Thoracic aorta (tissue), 2 donors: ENCODE data around the gene PLA2G4F. TPM values are rescaled to one million over a fixed set of nuclear protein-coding genes. Genes with fewer than 3 reads are reported as not detected.

Experiments used
- ATAC-seq: fragments of 150-250 bp; one replicate; pipeline ENCODE4 v1.8.0; 2017; ENCODE audit warnings: low read depth; ENCODE audit not compliant: insufficient number of reproducible peaks, low FRiP score
- DNase-seq: peaks from one replicate; pipeline ENCODE4 v3.0.0-alpha.2; 2020; ENCODE audit warnings: low spot score
- H3K27ac ChIP-seq, 2 donors: fragments of 200-600 bp; sonication (generic); 1 replicate in 1 of 2; 2 replicates in 1 of 2; pipeline ENCODE4 v1.5.1; 2016; ENCODE audit warnings: mild to moderate bottlenecking in 2 of 2, moderate library complexity in 2 of 2
- H3K27me3 ChIP-seq: fragments of 200-600 bp; sonication (generic); replicated peaks from 2 replicates; pipeline ENCODE4 v1.6.0; 2016; ENCODE audit warnings: mild to moderate bottlenecking; ENCODE audit not compliant: insufficient read depth
- H3K36me3 ChIP-seq: fragments of 200-600 bp; sonication (generic); one replicate; pipeline ENCODE4 v1.5.1; 2016
- H3K4me1 ChIP-seq, 2 donors: fragments of 200-600 bp; sonication (generic); 1 replicate in 1 of 2; 2 replicates in 1 of 2; pipeline versions ENCODE4 v1.5.1 to v1.6.0; 2016; ENCODE audit warnings: low read depth in 2 of 2, mild to moderate bottlenecking in 1 of 2; ENCODE audit not compliant: control insufficient read depth in 1 of 2
- H3K4me3 ChIP-seq: fragments of 200-600 bp; sonication (generic); 2 replicates; pipeline ENCODE4 v1.5.1; 2016; ENCODE audit warnings: mild to moderate bottlenecking
- H3K9me3 ChIP-seq: fragments of 200-600 bp; sonication (generic); 2 replicates; pipeline ENCODE4 v1.5.1; 2016
- CTCF ChIP-seq: fragments of 200-600 bp; sonication (generic); IDR thresholded peaks from one replicate; pipeline ENCODE4 v1.5.1; 2019; ENCODE audit warnings: antibody characterized with exemption
- total RNA-seq, 2 donors: library from RNA; depleted of rRNA; stranded (reverse); fragments of >200 nt; gene quantifications; one replicate each; pipeline versions ENCODE4 v1.1.0 to v1.2.3, GENCODE V29; 2016

PLA2G4F gene
- total RNA-seq, 2 donors from 2014 or later, result 0.27 to 0.78 TPM

- H3K27ac ChIP-seq, result no peak overlapping the region
- no peak overlapping the region for H3K4me3 ChIP-seq
- no peaks in the 10 kb centered on the region for H3K27me3 ChIP-seq
- H3K4me1 ChIP-seq, result no peaks in the 10 kb centered on the region
- ATAC-seq (no peak), DNase-seq (no peak)
- H3K9me3 ChIP-seq, result no peaks in the 10 kb centered on the region
- TF ChIP-seq CTCF, result no peak
- H3K36me3 ChIP-seq, result no peaks in the 10 kb centered on the region
These were observed 16.8 kb downstream of the PLA2G4F start for GRCh38 chr15:42139596-42139995.

DNA sequence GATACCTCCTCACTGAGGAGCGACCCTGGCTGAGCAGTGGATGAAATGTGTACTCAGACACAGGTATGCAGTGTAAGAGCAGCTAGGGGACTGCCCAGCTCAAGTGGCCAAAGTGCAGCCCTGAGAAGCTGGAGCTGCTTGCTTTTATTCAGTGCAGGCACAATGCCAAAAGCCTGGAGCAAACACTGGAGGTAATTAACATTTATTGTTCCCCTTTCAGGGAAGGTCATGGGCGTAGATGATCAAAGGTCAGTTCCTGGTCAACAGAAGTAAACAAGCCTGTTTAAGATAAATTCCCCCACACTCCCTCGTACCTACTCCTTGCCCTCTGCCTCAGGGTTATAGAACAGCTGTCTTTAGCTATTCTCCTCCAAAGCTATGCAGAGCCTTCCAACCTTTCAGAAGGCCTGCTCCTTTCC is 17.5 kb downstream of the PLA2G4F start:
- no peaks in the 10 kb centered on the region for H3K4me1 ChIP-seq
- ATAC-seq (no peak), DNase-seq (no peak)
- no peaks in the 10 kb centered on the region for H3K36me3 ChIP-seq
- H3K27ac ChIP-seq, result no peak overlapping the region
- no peak overlapping the region for H3K4me3 ChIP-seq
- TF ChIP-seq CTCF, result no peak
- H3K9me3 ChIP-seq, result no peaks in the 10 kb centered on the region
- no peaks in the 10 kb centered on the region for H3K27me3 ChIP-seq

- no peak overlapping the region for H3K27ac ChIP-seq
- no peak for DNase-seq
These were observed 18.0 kb downstream of the PLA2G4F start for GRCh38 chr15:42138411-42138810.

GRCh38 chr15:42137461-42138261 is 18.8 kb downstream of the PLA2G4F start:
- DNase-seq (no peak), ATAC-seq (no peak)
- H3K4me3 ChIP-seq, result no peak overlapping the region
- no peaks in the 10 kb centered on the region for H3K4me1 ChIP-seq
- no peak overlapping the region for H3K27ac ChIP-seq
- H3K9me3 ChIP-seq, result no peaks in the 10 kb centered on the region
- peak; percentile 44 for TF ChIP-seq CTCF
- no peaks in the 10 kb centered on the region for H3K36me3 ChIP-seq
- H3K27me3 ChIP-seq, result no peaks in the 10 kb centered on the region

More at GRCh38 chr15:42138411-42138810, 18.0 kb downstream of the PLA2G4F start:
- Histone ChIP-seq H3K27me3 (no peaks in the 10 kb centered on the region), H3K36me3 (no peaks in the 10 kb centered on the region), H3K4me3 (no peak overlapping the region), H3K9me3 (no peaks in the 10 kb centered on the region), H3K4me1 (no peaks in the 10 kb centered on the region)
- no peak for TF ChIP-seq CTCF
- ATAC-seq, result no peak

- Histone ChIP-seq H3K4me1 (no peaks in the 10 kb centered on the region), H3K4me3 (no peak overlapping the region), H3K27me3 (no peaks in the 10 kb centered on the region), H3K27ac (no peak overlapping the region), H3K9me3 (no peaks in the 10 kb centered on the region), H3K36me3 (no peaks in the 10 kb centered on the region)
- TF ChIP-seq CTCF, result no peak
- no peak for DNase-seq
- ATAC-seq, result no peak
These were observed 19.9 kb downstream of the PLA2G4F start for GRCh38 chr15:42136513-42136912.
